ENCODE data around the gene SORCS2.
"Not testable (repeated sequence)": the region's sequence is repeated elsewhere in the genome, so short reads cannot be mapped to it uniquely, and the experiment has no call there.

The SORCS2 gene

DNA sequence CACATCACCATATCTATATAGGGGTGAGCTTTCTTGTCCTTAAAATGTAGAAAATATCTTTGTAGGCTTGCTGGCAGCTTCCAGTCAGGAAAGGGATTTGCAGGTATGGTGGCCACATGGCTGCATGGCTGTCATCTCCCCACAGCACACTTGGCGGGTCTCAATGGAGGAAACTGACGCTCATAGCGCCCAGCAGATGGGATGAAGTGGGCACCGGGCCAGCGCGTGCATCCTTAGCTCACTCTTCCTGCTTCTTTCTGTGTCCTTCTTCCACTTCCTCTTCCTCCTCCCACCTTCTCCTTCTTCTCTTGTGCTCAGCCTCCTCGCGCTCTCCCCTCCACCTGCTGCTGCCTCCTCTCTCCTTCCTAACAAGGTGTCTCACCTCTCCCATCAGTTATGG lies 398.6 kb downstream of the SORCS2 start:
- no peak for DNase-seq (ENCODE audit: low spot score)

DNA sequence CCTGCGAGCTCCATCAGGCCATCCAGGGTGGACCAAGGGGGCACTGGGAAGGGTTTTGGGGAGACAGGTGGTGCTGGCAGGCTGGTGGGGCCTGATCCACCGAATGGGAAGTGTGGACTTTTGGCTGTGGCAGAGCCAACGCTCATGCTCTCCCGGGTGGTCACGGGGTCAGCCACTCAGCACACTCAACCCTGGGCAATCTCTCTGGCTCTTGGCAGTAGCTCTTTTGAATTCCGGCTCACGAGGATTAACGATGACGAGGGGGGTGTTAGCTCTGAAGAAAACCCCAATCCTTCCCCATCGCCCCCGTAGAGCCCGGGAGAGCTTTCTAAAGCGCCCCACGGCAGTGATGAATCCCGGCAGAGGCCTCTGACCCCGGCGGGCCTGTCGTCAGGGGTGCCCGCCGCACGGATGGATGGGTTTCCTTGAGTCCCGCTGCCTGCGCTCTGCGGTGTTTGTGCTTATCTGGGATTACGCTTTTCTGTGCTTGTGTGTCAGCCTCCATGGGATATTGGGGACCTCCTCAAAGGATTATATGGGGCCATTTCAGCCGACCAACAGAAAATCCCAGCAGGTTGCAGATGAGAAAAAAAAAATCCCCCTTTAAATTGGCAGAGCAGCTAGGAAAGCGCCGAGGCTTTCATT lies 399.2 kb downstream of the SORCS2 start:
- DNase-seq (ENCODE audit: low spot score) = no peak

DNA sequence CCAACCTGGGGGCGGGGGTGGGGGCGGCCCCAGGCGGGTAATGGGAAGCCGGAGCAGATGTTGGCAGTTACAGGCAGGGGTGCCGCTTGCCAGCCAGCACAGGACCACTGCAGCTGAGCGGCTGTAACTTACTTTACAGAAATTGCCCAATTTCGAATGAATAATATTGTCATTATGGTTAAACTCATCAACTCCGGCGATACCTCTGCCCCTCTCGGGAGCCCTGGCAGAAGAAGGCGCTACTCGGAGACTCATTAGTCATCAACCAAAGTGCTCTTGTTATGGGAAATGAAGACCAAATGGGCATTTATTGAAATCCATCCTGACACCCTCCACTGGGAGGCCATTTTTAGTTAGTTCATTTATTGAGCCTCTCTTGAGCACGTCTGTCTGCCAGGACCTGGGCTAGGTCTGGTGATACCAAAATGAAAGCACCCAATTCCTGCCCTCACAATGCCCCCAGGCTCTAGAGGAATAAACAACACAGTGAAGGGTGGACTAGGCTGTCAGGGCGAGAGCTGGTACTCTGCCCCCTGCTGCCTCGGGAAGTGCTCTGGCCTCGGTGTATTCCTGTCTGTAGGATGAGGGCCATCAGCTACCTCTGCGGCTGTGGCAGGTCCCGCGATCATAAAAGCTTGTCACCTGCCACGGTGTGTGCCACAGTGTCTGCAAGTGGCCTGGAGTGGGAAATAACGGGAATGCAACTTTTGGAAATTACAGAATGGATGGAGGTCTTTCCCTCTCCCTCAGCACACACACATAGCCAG lies 401.5 kb downstream of the SORCS2 start:
- DNase-seq (ENCODE audit: low spot score) = no peak

DNA sequence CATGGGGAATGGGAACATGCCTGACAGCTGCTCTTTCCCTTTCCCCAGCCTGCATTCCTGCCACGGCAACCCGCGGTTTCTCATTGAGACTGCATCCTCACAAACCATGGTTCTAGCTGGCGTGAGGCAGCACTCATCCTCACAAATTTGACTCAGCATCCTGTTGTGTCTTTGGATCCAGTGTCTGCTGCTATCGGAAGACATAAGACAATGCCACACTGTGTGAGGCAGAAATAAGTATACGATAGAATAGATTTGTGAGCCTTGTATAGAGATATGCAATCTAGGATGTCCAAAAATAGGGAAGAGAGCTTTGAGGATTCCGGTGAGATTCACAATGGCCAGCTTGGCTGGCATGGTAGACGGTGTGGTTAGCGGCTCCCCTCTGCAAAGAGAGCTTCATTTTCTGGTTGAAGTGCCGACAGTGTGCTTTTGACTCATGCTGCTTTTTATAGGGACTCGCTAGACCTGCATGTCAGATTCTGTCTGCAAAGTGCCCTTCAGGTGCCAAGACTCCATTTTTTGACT lies 403.7 kb downstream of the SORCS2 start:
- DNase-seq (ENCODE audit: low spot score) = no peak

DNA sequence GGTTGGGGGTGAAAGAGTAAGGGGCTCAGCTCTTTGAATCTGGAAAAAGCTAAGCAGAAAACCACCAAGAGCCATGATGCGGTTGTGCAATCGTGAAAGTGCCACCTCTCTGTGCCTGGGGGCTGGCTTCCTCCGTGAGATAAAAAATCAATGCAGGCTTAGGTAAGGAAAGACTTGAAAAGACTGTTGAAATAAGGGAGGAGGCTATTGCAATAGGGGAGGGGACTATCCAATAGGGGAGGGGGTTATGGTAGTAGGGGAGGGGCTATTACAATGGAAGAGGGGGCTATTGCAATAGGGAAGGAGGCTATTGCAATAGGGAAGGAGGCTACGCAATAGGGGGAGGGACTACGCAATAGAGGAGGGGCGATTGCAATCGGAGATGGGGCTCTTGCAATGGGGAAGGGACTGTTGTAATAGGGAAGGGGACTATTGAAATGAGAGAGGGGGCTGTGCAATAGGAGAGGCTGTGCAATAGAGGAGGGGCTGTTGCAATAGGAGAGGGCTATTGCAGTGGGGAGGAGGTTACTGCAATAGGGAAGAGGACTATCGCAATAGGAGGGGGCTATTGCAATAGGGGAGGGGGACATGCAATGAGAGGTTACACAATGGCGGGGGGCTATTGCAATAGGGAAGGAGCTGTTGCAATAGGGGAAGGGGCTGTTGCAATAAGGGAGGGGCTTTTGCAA lies 404.7 kb downstream of the SORCS2 start:
- no peak for DNase-seq (ENCODE audit: low spot score)

DNA sequence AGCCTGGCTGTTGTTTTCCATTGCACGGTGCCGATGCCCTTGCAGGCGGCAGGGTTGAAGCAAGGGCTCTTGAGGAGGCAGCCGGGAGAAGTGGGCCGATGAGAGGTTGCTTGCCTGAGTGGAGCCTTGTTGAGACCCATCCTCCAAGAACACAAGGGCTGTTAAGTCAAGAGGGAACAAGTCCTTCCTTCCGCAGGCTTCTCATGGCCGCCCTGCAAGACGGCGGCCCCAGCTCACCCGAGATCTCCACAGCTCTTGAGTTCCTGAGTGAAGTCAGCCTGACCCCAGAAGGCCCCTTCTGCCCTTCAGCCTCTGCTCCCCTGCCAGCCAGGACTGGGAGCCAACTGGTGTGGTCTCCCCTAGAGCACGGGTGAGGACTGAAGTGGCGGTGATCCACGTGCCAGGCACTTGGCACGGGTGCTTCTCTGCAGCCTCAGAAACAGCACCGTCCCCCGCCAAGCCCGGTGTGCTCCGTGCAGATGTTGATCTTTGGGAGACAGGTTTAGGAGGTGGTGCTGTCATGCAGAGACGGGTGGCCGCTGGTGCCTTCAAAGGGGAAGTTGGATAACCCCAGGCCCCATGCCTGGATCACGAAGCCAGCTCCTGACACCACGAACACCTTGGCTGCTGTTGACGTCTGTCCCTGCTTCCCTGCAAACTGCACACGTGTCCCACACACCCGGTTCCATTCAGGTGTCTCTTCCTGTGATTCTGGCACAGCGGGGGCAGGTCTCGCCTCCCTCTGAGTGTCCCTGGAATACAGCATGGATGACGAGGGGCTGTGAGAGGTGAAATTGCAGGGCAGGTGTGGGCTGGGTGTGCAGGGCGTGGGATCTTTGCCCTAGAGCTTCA lies 406.8 kb downstream of the SORCS2 start:
- DNase-seq (ENCODE audit: low spot score) = no peak

DNA sequence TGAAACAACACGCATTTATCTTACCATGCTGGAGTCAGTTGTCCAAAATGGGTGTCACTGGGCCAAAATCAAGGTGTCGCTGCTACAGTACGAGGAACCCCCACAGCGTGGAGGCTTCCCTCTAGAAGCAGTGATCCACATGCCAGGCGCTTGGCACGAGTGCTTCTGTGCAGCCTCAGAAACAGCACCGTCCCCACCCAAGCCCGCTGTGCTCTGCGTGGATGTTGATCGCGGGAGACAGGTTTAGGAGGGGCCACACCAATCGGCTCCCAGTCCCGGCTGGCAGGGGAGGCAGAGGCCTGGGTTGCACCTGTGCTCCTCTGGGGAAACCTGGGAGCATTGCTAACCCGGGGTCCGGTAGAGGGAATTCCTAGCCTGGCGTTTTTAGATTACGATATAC lies 407.9 kb downstream of the SORCS2 start:
- DNase-seq (ENCODE audit: low spot score) = no peak

DNA sequence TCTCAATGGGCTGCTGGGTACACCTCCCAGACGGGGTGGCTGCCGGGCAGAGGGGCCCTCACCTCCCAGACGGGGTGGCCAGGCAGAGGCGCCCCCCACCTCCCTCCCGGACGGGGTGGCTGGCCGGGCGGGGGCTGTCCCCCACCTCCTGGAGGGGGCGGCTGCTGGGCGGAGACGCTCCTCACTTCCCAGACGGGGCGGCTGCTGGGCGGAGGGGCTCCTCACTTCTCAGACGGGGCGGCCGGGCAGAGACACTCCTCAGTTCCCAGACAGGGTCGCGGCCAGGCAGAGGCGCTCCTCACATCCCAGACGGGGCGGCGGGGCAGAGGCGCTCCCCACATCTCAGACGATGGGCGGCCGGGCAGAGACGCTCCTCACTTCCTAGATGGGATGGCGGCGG lies 409.8 kb downstream of the SORCS2 start:
- DNase-seq (ENCODE audit: low spot score) = not testable (repeated sequence)

DNA sequence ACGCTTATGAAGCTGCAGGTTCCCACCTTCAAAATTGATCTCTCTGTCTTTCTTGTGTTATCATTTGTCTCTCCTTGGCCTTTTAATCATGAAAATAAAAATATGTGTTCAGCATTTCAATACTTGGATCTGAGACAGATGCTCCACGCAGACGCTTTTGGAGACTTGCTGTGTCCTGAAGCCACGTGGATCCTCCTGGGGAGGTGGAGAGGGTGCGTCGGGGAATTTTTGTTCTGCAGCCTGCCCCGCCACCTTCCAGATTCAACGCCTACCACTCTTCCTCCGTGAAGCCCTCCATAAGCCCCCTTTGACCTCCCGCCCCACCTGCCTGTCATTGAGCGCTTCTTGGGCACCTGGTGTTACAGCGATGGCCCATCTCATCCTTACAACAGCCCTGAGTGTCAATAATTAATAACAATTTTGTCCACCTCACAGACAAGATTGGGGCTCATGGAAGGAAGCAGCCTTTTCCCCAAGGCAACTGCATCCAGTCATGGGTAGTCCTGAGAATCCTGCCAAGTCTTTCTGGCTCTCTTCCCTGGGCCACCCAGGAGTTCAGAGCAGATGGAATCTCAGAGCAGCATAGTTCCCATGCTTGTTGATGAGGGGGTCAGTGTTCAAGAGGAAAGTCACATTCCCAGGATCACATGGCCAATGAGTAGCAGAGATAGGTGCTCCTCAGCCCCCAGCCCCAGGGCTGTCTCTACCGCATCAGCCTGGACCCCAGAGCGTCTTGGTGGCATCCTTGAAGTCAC lies 415.0 kb downstream of the SORCS2 start:
- DNase-seq (ENCODE audit: low spot score) = no peak

DNA sequence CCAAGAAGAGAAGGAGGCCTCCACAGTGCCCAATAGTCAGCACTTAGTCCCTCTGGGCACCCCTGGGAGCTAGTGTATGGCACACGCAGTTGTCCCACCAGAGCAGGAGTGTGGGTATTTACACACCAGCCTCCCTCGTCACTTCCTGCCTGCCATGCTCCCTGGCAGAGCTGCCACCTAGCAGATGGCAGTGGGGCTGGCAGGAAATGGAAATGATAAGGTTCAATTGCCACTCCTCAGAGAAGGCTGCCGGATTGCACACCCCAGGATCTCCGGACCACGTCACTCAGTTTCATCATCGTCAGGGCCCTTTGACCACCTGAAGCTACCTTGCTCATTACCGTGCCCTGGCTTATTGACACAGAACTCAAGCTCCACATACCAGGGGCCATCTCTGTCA lies 415.7 kb downstream of the SORCS2 start:
- no peak for DNase-seq (ENCODE audit: low spot score)

DNA sequence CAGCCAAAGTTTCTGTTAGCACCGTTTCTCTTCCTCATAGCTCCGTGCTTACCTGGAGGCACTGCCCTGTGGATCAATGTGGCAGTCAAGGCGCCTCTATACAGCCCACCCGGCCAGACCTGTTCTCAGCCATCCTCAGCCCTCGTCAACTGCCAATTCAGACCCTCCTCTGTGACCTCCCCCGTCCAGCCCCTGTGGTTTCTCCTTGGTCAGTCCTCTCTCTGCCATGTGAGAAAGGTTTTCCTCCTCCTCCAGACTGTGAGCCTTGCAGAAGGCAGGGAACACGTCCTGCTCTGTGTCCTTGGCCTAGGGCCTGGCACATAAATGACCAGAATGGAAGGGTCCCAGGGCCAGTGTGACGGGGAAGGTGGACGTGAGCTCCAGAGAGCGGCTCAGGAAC lies 417.0 kb downstream of the SORCS2 start:
- DNase-seq (ENCODE audit: low spot score) = no peak

DNA sequence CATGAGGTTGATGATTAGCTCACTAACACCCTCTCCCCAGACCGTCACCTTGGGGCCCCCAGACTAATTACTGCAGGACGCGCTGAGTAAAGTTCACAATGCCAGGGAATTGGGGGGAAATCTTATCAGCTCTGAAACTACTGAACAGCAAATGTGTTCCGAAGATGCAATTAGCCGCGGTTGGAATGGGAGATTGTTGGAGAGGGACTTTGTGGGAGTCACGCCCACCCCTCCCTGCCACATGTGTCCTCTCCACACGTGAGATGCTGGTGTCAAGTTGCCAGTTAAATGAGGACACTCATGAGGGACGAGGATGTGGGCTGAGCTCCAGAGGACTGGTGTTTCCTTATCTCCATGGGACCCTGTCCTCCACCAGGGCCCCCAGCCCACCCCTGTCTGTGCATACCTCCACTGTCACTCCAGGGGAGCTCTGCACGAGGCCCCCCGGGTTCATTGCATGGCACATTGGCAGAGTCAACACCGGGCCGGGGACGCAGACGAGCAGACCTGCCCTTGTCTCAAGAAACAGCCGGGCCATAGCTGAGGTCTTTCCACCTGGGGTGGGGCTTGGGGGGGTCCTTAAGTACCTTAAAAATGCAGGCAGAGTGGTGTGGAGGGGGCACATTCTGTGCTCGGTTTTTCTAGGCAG lies 417.8 kb downstream of the SORCS2 start:
- DNase-seq (ENCODE audit: low spot score) = no peak

DNA sequence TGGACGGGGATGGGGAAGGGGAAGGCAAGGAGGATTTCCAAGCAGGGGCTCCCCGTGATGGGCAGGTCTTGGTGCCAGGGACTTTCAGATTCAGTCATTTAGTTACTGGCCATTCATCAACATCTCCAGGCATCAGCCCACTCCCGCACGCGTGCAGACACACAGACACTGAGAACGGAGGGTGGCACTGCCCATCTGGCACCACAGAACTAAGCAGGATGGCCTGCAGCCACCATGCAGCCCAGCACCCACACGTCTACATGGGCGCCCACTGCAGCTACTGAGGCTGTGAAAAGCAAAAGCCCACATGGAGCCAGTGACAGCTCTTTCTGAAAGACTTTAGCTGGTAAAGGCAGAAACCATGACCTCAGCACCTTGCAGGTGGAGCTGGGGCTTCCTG lies 418.5 kb downstream of the SORCS2 start:
- DNase-seq (ENCODE audit: low spot score) = no peak

DNA sequence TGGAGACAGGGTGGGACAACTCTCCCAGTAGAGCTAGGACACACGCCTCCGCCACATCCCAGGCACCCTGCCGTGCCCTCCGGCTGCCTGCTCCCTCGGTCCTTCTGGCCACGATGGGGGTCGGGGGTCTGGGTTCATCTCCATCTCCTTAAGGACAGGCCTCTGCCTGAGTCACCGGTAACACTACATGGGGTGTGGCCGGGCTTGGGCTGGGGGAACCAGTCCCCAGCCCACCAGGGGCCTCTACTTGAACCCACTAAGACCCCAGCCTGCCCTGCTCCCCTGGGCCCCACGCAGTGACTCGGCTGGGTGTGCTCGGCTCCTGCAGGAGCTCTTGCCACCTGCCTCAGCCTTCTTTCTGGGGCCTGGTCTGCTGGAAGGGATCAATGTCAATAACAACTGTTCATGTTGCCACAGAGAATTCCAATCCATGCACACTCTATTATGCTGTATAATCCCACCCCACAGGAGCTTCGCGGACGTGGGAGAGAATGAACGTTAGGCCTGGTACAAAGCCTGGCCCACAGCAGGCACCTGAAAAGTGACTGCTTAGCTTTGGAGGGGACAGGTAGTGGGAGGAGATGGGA lies 420.1 kb downstream of the SORCS2 start:
- no peak for DNase-seq (ENCODE audit: low spot score)

DNA sequence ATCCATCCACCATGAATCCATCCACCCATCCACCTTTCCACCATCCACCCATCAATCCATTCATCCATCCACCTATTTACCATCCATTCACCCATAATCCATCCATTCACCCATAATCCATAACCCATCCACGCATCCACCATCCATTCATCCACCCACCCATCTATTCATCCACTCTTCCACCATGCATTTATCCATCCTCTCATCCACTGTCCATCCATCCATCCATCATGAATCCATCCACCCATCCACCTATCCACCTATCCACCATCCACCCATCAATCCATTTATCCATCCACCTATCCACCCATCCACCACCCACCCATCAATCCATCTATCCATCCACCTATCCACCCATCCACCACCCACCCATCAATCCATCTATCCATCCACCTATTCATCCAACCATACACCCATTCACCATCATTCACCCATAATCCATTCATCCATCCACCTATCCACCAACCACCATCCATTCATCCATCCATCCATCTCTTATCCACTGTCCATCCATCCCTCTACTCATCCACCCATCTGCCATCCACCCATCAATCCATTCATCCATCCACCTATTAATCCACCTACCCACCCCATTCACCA lies 422.1 kb downstream of the SORCS2 start:
- DNase-seq (ENCODE audit: low spot score) = no peak

DNA sequence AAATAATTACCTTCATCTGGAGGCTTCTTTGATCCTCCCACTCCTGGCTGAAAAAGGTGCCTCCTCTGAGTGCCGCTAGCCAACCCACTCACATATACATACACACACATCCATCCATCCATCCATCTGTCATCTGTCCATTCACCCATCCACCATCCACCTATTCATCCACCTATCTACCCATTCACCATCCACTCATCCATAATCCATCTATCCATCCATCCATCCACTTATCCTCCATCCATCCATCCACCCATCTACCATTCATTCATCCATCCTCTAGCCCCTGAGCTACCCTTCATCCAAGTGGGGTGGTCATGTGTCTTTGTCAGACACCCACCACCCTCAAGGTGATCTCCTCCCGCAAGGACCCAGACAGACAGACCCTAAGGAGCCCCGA lies 423.9 kb downstream of the SORCS2 start:
- DNase-seq (ENCODE audit: low spot score) = no peak

DNA sequence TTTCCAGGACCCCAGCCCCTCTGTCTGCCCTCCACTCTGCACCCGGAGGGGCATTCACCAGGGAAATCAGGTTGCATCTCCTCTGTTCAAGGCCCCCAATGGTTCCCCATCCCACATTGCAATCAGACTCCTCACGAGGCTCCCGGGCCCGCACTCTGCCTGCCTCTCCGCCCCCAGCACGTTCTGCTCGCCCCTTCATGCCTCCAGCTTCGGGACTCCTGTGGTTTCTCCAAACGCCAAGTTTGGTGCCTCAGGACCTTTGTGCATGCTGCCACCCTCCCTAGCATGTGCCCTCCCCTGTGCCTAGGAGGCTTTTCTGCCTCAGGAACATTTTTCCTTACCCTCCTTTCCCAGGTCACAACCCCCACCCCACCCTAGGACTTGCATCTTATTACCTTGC lies 426.0 kb downstream of the SORCS2 start:
- no peak for DNase-seq (ENCODE audit: low spot score)

DNA sequence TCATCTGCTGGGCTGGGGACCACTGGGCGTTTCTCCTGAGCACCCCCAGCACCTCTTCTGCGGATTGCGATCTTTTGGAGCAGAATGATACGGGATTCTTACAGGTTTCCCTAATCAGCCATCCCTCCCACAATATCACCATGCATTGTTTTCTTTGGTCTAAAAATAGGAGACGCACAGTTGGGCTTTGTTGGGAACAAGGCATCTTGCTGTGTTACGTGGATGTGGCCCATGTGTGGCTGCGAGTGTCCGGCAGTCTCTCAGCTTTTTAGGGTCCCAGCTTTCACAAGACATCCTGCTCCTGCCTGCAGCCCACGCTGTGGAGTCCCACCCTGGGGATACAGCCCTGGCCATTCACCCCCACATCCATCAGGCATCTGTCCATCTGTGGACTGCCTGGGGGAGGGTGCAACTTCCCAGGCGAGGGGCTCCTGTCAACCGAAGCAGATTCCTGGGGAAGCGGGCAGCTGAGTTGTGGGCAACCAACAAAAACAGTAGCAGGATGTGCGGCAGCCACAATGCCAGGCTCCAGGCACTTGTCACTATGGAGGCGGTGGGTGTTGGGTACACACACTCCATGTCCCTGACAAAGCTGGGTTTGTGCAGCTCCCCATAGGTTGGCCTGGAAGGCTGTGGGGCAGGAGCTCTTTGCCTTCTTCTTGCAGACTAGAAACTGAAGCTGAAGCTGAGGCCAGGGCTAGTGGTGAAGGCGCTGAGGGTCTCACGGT lies 427.9 kb downstream of the SORCS2 start:
- no peak for DNase-seq (ENCODE audit: low spot score)

DNA sequence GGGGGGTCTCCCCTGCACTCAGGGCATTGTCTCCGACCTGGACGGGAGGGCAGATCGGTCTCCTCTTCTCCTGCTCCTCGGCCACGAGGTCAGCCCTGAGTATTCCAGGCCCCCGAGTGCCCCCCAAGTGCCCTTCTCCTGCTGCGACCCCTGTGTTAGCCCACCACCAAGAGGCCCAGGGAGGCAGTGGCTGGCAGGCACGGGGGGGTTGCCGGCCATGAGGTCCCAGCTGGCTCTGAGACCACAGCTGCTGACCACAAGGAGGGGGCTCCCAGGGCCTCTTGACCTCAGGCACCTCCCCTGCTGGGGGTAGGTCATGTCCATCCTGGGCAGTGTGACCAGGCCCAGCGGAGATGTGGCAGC lies 428.5 kb downstream of the SORCS2 start:
- no peak for DNase-seq (ENCODE audit: low spot score)

Data from kidney tubule cell (primary cell).